GM18951 (cell line): ENCODE results near the gene TRIM33.

Source experiments
- POLR2A ChIP-seq: IDR thresholded peaks from 4 replicates; pipeline ENCODE4 v1.6.1; 2011; ENCODE audit warnings: mild to moderate bottlenecking; ENCODE audit not compliant: insufficient read length, insufficient read depth; ENCODE audit errors: extremely low read depth
- in situ Hi-C: fragments of 300-500 bp; cut with MboI; formaldehyde crosslinking; loops from one replicate; pipeline ENCODE4 v1.12.0; 2022; ENCODE audit warnings: low sequenced_read_pairs, mixed read lengths, inconsistent platforms; ENCODE audit not compliant: unreplicated experiment

The TRIM33 gene

GRCh38 chr1:114359791-114360190, 151.2 kb downstream of the TRIM33 start:
- no peak for TF ChIP-seq POLR2A
- in situ Hi-C loops = no loop called here

GRCh38 chr1:114355240-114355639, 155.8 kb downstream of the TRIM33 start:
- in situ Hi-C loops = no loop called here

GRCh38 chr1:114353262-114353661, 157.7 kb downstream of the TRIM33 start:
- TF ChIP-seq POLR2A = no peak
- in situ Hi-C loops = no loop called here

More at GRCh38 chr1:114355240-114355639, 155.8 kb downstream of the TRIM33 start:
- TF ChIP-seq POLR2A = no peak

- TF ChIP-seq POLR2A = no peak
- in situ Hi-C loops = no loop called here
Measured at GRCh38 chr1:114352797-114353196, 158.2 kb downstream of the TRIM33 start.

- no peak for TF ChIP-seq POLR2A
- in situ Hi-C loops = no loop called here
Measured at GRCh38 chr1:114350731-114351445, 160.1 kb downstream of the TRIM33 start.

- TF ChIP-seq POLR2A = no peak
- in situ Hi-C loops = loop anchor here (5.0 kb wide), 1 partner anchor 207 kb away; no protein-coding TSS in a partner anchor
Measured at GRCh38 chr1:114349891-114350605, 161.0 kb downstream of the TRIM33 start.

GRCh38 chr1:114347431-114348209, 163.4 kb downstream of the TRIM33 start:
- in situ Hi-C loops = loop anchor here (5.0 kb wide), 1 partner anchor 210 kb away; no protein-coding TSS in a partner anchor
- TF ChIP-seq POLR2A = no peak

GRCh38 chr1:114346480-114347029, 164.4 kb downstream of the TRIM33 start:
- TF ChIP-seq POLR2A = no peak
- in situ Hi-C loops = loop anchor here (5.0 kb wide), 1 partner anchor 211 kb away; no protein-coding TSS in a partner anchor

- in situ Hi-C loops = loop anchor here (5.0 kb wide), 1 partner anchor 211 kb away; no protein-coding TSS in a partner anchor
- no peak for TF ChIP-seq POLR2A
Measured at GRCh38 chr1:114345930-114346479, 165.0 kb downstream of the TRIM33 start.

- no peak for TF ChIP-seq POLR2A
- in situ Hi-C loops = loop anchor here (5.0 kb wide), 1 partner anchor 213 kb away; no protein-coding TSS in a partner anchor
Measured at GRCh38 chr1:114344656-114345055, 166.3 kb downstream of the TRIM33 start.
